ENCODE measurements around the gene S100A7.

The S100A7 gene

GRCh38 chr1:153460551-153460950 is at the start of gene S100A7:
TSS of gene S100A7 (minus strand) at chr1:153460651. CDS start at chr1:153459013, 1,638 bp downstream.
- no peak for TF ChIP-seq FOXK2 (IDR thresholded peaks at IDR 0.05)
- no peak for TF ChIP-seq L3MBTL2 (conservative IDR thresholded peaks at IDR 0.05)
- TF ChIP-seq HDGF (IDR thresholded peaks at IDR 0.05; ENCODE audit: borderline replicate concordance), result no peak
- no peak for TF ChIP-seq SP1 (IDR thresholded peaks at IDR 0.05)
- no peak for TF ChIP-seq FOXA1 (IDR thresholded peaks at IDR 0.05)
- TF ChIP-seq CTBP1 (IDR thresholded peaks at IDR 0.05; ENCODE audit: borderline replicate concordance), result no peak
- CTCF ChIA-PET, result no interaction called here
- DNase-seq (ENCODE audit: extremely low spot score), result no peak
- POLR2A ChIA-PET, result no interaction called here

GRCh38 chr1:153509729-153510354 is 49.4 kb upstream of the S100A7 start:
- POLR2A ChIA-PET, result interaction anchor here (1.3 to 1.4 kb wide), 2 partner anchors 118 to 162 kb away, joined by 5 read pairs; partner anchors contain the start of gene S100A13
- CTCF ChIA-PET, result interaction anchor here (0.6 to 2.8 kb wide), 10 partner anchors 11 to 176 kb away, joined by 3 to 20 read pairs (median 4); no protein-coding TSS in a partner anchor
- DNase-seq (ENCODE audit: extremely low spot score), result peak; percentile 62
- TF ChIP-seq SUZ12 (IDR thresholded peaks at IDR 0.05) (no peak), ELF4 (IDR thresholded peaks at IDR 0.05) (no peak), BHLHE40 (IDR thresholded peaks at IDR 0.05; ENCODE audit: borderline replicate concordance) (no peak), NFRKB (IDR thresholded peaks at IDR 0.05) (no peak), SP1 (IDR thresholded peaks at IDR 0.05) (no peak), TARDBP (IDR thresholded peaks at IDR 0.05) (no peak), HDGF (IDR thresholded peaks at IDR 0.05; ENCODE audit: borderline replicate concordance) (no peak)

GRCh38 chr1:153509036-153509435 is 48.6 kb upstream of the S100A7 start:
- ChIA-PET POLR2A (interaction anchor here (1.1 kb wide), 1 partner anchor 59 kb away, joined by 5 read pairs; no protein-coding TSS in a partner anchor), CTCF (interaction anchor here (0.6 kb wide), 1 partner anchor 63 kb away, joined by 3 read pairs; no protein-coding TSS in a partner anchor)
- no peak for DNase-seq (ENCODE audit: extremely low spot score)
- TF ChIP-seq FOXK2 (IDR thresholded peaks at IDR 0.05), result no peak
- TF ChIP-seq ARNT (IDR thresholded peaks at IDR 0.05), result no peak
- no peak for TF ChIP-seq FOXA1 (IDR thresholded peaks at IDR 0.05)
- TF ChIP-seq LEF1 (IDR thresholded peaks at IDR 0.05; ENCODE audit: borderline replicate concordance), result no peak
- TF ChIP-seq SUZ12 (IDR thresholded peaks at IDR 0.05), result no peak
- no peak for TF ChIP-seq BHLHE40 (IDR thresholded peaks at IDR 0.05; ENCODE audit: borderline replicate concordance)
- TF ChIP-seq ZNF384 (IDR thresholded peaks at IDR 0.05), result no peak

- TF ChIP-seq FOXA1 (IDR thresholded peaks at IDR 0.05) (no peak), ARNT (IDR thresholded peaks at IDR 0.05) (no peak), NFRKB (IDR thresholded peaks at IDR 0.05) (no peak), HDGF (IDR thresholded peaks at IDR 0.05; ENCODE audit: borderline replicate concordance) (no peak), FOXK2 (IDR thresholded peaks at IDR 0.05) (no peak), CTBP1 (IDR thresholded peaks at IDR 0.05; ENCODE audit: borderline replicate concordance) (no peak), L3MBTL2 (conservative IDR thresholded peaks at IDR 0.05) (no peak), LEF1 (IDR thresholded peaks at IDR 0.05; ENCODE audit: borderline replicate concordance) (no peak), TARDBP (IDR thresholded peaks at IDR 0.05) (no peak), FOXM1 (IDR thresholded peaks at IDR 0.05; ENCODE audit: borderline replicate concordance) (no peak), BHLHE40 (IDR thresholded peaks at IDR 0.05; ENCODE audit: borderline replicate concordance) (no peak), SP1 (IDR thresholded peaks at IDR 0.05) (no peak), PKNOX1 (IDR thresholded peaks at IDR 0.05) (no peak), ELF4 (IDR thresholded peaks at IDR 0.05) (no peak), ZNF384 (IDR thresholded peaks at IDR 0.05) (no peak), SUZ12 (IDR thresholded peaks at IDR 0.05) (no peak)
- CTCF ChIA-PET, result interaction anchor here (0.6 kb wide), 1 partner anchor 478 kb away, joined by 3 read pairs; the partner anchor contains the start of gene RAB13
- no peak for DNase-seq (ENCODE audit: extremely low spot score)
- POLR2A ChIA-PET, result interaction anchor here (0.9 to 1.6 kb wide), 3 partner anchors 60 to 126 kb away, joined by 3 to 5 read pairs (median 5); partner anchors contain the start of genes CHTOP and S100A13
Observed at GRCh38 chr1:153507926-153508583, 47.6 kb upstream of the S100A7 start.

GRCh38 chr1:153506831-153507413 is 46.5 kb upstream of the S100A7 start:
- ChIA-PET POLR2A (interaction anchor here (1.6 kb wide), 1 partner anchor 127 kb away, joined by 5 read pairs; the partner anchor contains the start of gene CHTOP), CTCF (no interaction called here)
- DNase-seq (ENCODE audit: extremely low spot score), result no peak
- TF ChIP-seq FOXK2 (IDR thresholded peaks at IDR 0.05) (no peak), FOXA1 (IDR thresholded peaks at IDR 0.05) (no peak), CTBP1 (IDR thresholded peaks at IDR 0.05; ENCODE audit: borderline replicate concordance) (no peak), BHLHE40 (IDR thresholded peaks at IDR 0.05; ENCODE audit: borderline replicate concordance) (no peak), L3MBTL2 (conservative IDR thresholded peaks at IDR 0.05) (no peak), TARDBP (IDR thresholded peaks at IDR 0.05) (no peak), SP1 (IDR thresholded peaks at IDR 0.05) (no peak), ZNF384 (IDR thresholded peaks at IDR 0.05) (no peak), LEF1 (IDR thresholded peaks at IDR 0.05; ENCODE audit: borderline replicate concordance) (no peak)

- ChIA-PET CTCF (no interaction called here), POLR2A (no interaction called here)
- TF ChIP-seq CTBP1 (IDR thresholded peaks at IDR 0.05; ENCODE audit: borderline replicate concordance) (no peak), ARNT (IDR thresholded peaks at IDR 0.05) (no peak), ELF4 (IDR thresholded peaks at IDR 0.05) (no peak), TARDBP (IDR thresholded peaks at IDR 0.05) (no peak), FOXM1 (IDR thresholded peaks at IDR 0.05; ENCODE audit: borderline replicate concordance) (no peak), FOXK2 (IDR thresholded peaks at IDR 0.05) (no peak), L3MBTL2 (conservative IDR thresholded peaks at IDR 0.05) (no peak), LEF1 (IDR thresholded peaks at IDR 0.05; ENCODE audit: borderline replicate concordance) (no peak), FOXA1 (IDR thresholded peaks at IDR 0.05) (no peak), SP1 (IDR thresholded peaks at IDR 0.05) (no peak), SUZ12 (IDR thresholded peaks at IDR 0.05) (no peak), HDGF (IDR thresholded peaks at IDR 0.05; ENCODE audit: borderline replicate concordance) (no peak)
- no peak for DNase-seq (ENCODE audit: extremely low spot score)
Observed at GRCh38 chr1:153506386-153506785, 45.9 kb upstream of the S100A7 start.

All from HEK293T (cell line).